Measurements from ENCODE around the gene PICALM. TPM values are rescaled to one million over a fixed set of nuclear protein-coding genes. Genes with fewer than 3 reads are reported as not detected.
"Not testable (repeated sequence)": the region's sequence is repeated elsewhere in the genome, so short reads cannot be mapped to it uniquely, and the experiment has no call there.

The PICALM gene
- total RNA-seq, 1 experiment from 2014 or later: 132 TPM

GRCh38 chr11:85947431-85948272, 121.2 kb downstream of the PICALM start:
- Histone ChIP-seq H3K4me1 (replicated peaks) (peaks cover 30% of the 10 kb centered on the region), H3K27ac (no peak overlapping the region), H3K9me3 (replicated peaks) (no peaks in the 10 kb centered on the region)

GRCh38 chr11:85946221-85946620, 122.7 kb downstream of the PICALM start:
- H3K4me1 ChIP-seq (replicated peaks): peaks cover 30% of the 10 kb centered on the region
- no peak overlapping the region for H3K27ac ChIP-seq
- no peak for DNase-seq (ENCODE audit: low read depth in 1 of 2, low spot score in 2 of 2)
- H3K4me3 ChIP-seq: no peak overlapping the region
- no peaks in the 10 kb centered on the region for H3K9me3 ChIP-seq (replicated peaks)
- H3K27me3 ChIP-seq (replicated peaks): no peaks in the 10 kb centered on the region
- no peaks in the 10 kb centered on the region for H3K36me3 ChIP-seq

More at GRCh38 chr11:85947431-85948272, 121.2 kb downstream of the PICALM start:
- H3K36me3 ChIP-seq: no peaks in the 10 kb centered on the region
- no peak overlapping the region for H3K4me3 ChIP-seq
- peak in 1 of 2 experiments; percentile 60 for DNase-seq (ENCODE audit: low read depth in 1 of 2, low spot score in 2 of 2)
- no peaks in the 10 kb centered on the region for H3K27me3 ChIP-seq (replicated peaks)

GRCh38 chr11:85945788-85946187, 123.1 kb downstream of the PICALM start:
- peaks cover 30% of the 10 kb centered on the region for H3K4me1 ChIP-seq (replicated peaks)
- no peaks in the 10 kb centered on the region for H3K27me3 ChIP-seq (replicated peaks)
- H3K27ac ChIP-seq: no peak overlapping the region
- H3K4me3 ChIP-seq: no peak overlapping the region
- no peaks in the 10 kb centered on the region for H3K36me3 ChIP-seq
- no peak for DNase-seq (ENCODE audit: low read depth in 1 of 2, low spot score in 2 of 2)
- H3K9me3 ChIP-seq (replicated peaks): no peaks in the 10 kb centered on the region

GRCh38 chr11:85945296-85945695, 123.6 kb downstream of the PICALM start:
- DNase-seq (ENCODE audit: low read depth in 1 of 2, low spot score in 2 of 2): no peak

GRCh38 chr11:85941380-85941973, 127.4 kb downstream of the PICALM start:
- no peak overlapping the region for H3K4me3 ChIP-seq
- H3K4me1 ChIP-seq (replicated peaks): peaks cover 6% of the 10 kb centered on the region
- no peaks in the 10 kb centered on the region for H3K9me3 ChIP-seq (replicated peaks)
- peak; percentile 24 to 46 for DNase-seq (ENCODE audit: low read depth in 1 of 2, low spot score in 2 of 2)
- H3K27ac ChIP-seq: no peak overlapping the region
- no peaks in the 10 kb centered on the region for H3K27me3 ChIP-seq (replicated peaks)
- H3K36me3 ChIP-seq: no peaks in the 10 kb centered on the region

More at GRCh38 chr11:85945296-85945695, 123.6 kb downstream of the PICALM start:
- peaks cover 30% of the 10 kb centered on the region for H3K4me1 ChIP-seq (replicated peaks)
- H3K4me3 ChIP-seq: no peak overlapping the region
- H3K9me3 ChIP-seq (replicated peaks): no peaks in the 10 kb centered on the region
- no peaks in the 10 kb centered on the region for H3K27me3 ChIP-seq (replicated peaks)
- H3K27ac ChIP-seq: no peak overlapping the region
- no peaks in the 10 kb centered on the region for H3K36me3 ChIP-seq

- Histone ChIP-seq H3K27ac (no peak overlapping the region), H3K36me3 (no peaks in the 10 kb centered on the region), H3K27me3 (replicated peaks) (no peaks in the 10 kb centered on the region), H3K9me3 (replicated peaks) (no peaks in the 10 kb centered on the region), H3K4me3 (no peak overlapping the region), H3K4me1 (replicated peaks) (no peaks in the 10 kb centered on the region)
- no peak for DNase-seq (ENCODE audit: low read depth in 1 of 2, low spot score in 2 of 2)
Measured at GRCh38 chr11:85939099-85940015, 129.5 kb downstream of the PICALM start.

GRCh38 chr11:85937835-85938234, 131.0 kb downstream of the PICALM start:
- no peaks in the 10 kb centered on the region for H3K27me3 ChIP-seq (replicated peaks)
- no peak for DNase-seq (ENCODE audit: low read depth in 1 of 2, low spot score in 2 of 2)
- H3K9me3 ChIP-seq (replicated peaks): no peaks in the 10 kb centered on the region
- no peaks in the 10 kb centered on the region for H3K36me3 ChIP-seq
- no peaks in the 10 kb centered on the region for H3K4me1 ChIP-seq (replicated peaks)
- H3K4me3 ChIP-seq: no peak overlapping the region
- H3K27ac ChIP-seq: no peak overlapping the region

- H3K27ac ChIP-seq: no peak overlapping the region
- no peak for DNase-seq (ENCODE audit: low read depth in 1 of 2, low spot score in 2 of 2)
- no peaks in the 10 kb centered on the region for H3K36me3 ChIP-seq
- H3K4me3 ChIP-seq: no peak overlapping the region
- H3K9me3 ChIP-seq (replicated peaks): no peaks in the 10 kb centered on the region
- H3K4me1 ChIP-seq (replicated peaks): no peaks in the 10 kb centered on the region
- H3K27me3 ChIP-seq (replicated peaks): no peaks in the 10 kb centered on the region
Measured at GRCh38 chr11:85935751-85936150, 133.1 kb downstream of the PICALM start.

GRCh38 chr11:85934596-85935169, 134.2 kb downstream of the PICALM start:
- no peaks in the 10 kb centered on the region for H3K27me3 ChIP-seq (replicated peaks)
- no peaks in the 10 kb centered on the region for H3K9me3 ChIP-seq (replicated peaks)
- H3K4me3 ChIP-seq: no peak overlapping the region
- H3K36me3 ChIP-seq: no peaks in the 10 kb centered on the region
- H3K4me1 ChIP-seq (replicated peaks): no peaks in the 10 kb centered on the region
- no peak overlapping the region for H3K27ac ChIP-seq
- no peak for DNase-seq (ENCODE audit: low read depth in 1 of 2, low spot score in 2 of 2)

GRCh38 chr11:85930879-85931366, 138.0 kb downstream of the PICALM start:
- no peaks in the 10 kb centered on the region for H3K27me3 ChIP-seq (replicated peaks)
- no peaks in the 10 kb centered on the region for H3K4me1 ChIP-seq (replicated peaks)
- no peak overlapping the region for H3K27ac ChIP-seq
- no peaks in the 10 kb centered on the region for H3K9me3 ChIP-seq (replicated peaks)
- H3K36me3 ChIP-seq: no peaks in the 10 kb centered on the region
- no peak overlapping the region for H3K4me3 ChIP-seq
- DNase-seq (ENCODE audit: low read depth in 1 of 2, low spot score in 2 of 2): no peak

GRCh38 chr11:85926653-85927214, 142.2 kb downstream of the PICALM start:
- not testable (repeated sequence) for H3K9me3 ChIP-seq (replicated peaks); DNase-seq (ENCODE audit: low read depth in 1 of 2, low spot score in 2 of 2); H3K27me3 ChIP-seq (replicated peaks); H3K36me3 ChIP-seq; H3K4me3 ChIP-seq; H3K4me1 ChIP-seq (replicated peaks); H3K27ac ChIP-seq

GRCh38 chr11:85923455-85923854, 145.4 kb downstream of the PICALM start:
- H3K4me1 ChIP-seq (replicated peaks): peaks cover 13% of the 10 kb centered on the region
- H3K36me3 ChIP-seq: no peaks in the 10 kb centered on the region
- H3K9me3 ChIP-seq (replicated peaks): no peaks in the 10 kb centered on the region
- no peak overlapping the region for H3K4me3 ChIP-seq
- no peak overlapping the region for H3K27ac ChIP-seq
- no peak for DNase-seq (ENCODE audit: low read depth in 1 of 2, low spot score in 2 of 2)
- no peaks in the 10 kb centered on the region for H3K27me3 ChIP-seq (replicated peaks)

- Histone ChIP-seq H3K4me3 (no peak overlapping the region), H3K9me3 (replicated peaks) (no peaks in the 10 kb centered on the region), H3K27ac (no peak overlapping the region), H3K27me3 (replicated peaks) (no peaks in the 10 kb centered on the region), H3K36me3 (no peaks in the 10 kb centered on the region), H3K4me1 (replicated peaks) (peaks cover 13% of the 10 kb centered on the region)
- no peak for DNase-seq (ENCODE audit: low read depth in 1 of 2, low spot score in 2 of 2)
Measured at GRCh38 chr11:85922367-85922766, 146.5 kb downstream of the PICALM start.
